NCI-H526 treated with DMSO at 0.1 percent for 48 hours (cell line): ENCODE data around the gene C14orf119.

Source experiments
- DNase-seq: peaks from one replicate; lab custom pipeline; 2025; lab: John Stamatoyannopoulos, UW

Gene C14orf119

DNA sequence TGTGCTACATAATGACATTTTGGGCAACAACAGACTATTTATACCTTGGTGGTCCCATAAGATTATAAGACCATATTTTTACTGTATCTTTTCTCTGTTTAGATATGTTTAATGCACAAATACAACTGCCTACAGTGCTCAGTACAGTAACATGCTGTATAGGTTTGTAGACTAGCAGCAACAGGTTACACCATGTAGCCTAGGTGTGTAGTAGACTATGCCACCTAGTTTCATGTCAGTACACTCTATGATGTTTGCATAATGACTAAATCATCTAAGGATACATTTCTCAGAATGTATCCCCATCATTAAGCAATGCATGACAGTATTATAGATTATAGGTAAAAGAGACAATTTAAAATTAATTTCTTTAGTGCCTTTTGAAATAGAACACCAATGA, 54.4 kb downstream of the C14orf119 start:
- DNase-seq = no peak
